DMS53 (cell line): ENCODE data around the gene KDM1B.

ENCODE experiments used
- DNase-seq: peaks from one replicate; lab custom pipeline; 2025; lab: John Stamatoyannopoulos, UW

KDM1B gene

DNA sequence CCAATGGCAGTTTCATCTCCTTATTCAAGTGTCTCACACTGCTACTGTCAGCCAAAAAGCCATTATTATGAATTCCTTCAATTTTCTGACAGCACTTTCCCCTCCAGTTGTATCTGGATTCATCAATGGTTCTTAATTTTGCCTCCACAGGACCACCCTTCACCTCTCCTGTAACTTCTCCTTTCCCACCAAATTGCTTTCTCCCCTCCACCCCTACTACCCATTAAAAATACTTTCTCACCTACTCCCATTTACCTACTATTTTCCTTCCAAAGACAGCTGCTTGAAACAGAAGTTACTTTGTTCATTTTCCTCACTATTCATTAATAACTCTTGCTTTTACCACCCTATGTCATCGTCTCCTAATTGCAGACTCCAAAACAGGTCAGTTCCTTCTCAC, 79.3 kb downstream of the KDM1B start:
- DNase-seq = no peak

DNA sequence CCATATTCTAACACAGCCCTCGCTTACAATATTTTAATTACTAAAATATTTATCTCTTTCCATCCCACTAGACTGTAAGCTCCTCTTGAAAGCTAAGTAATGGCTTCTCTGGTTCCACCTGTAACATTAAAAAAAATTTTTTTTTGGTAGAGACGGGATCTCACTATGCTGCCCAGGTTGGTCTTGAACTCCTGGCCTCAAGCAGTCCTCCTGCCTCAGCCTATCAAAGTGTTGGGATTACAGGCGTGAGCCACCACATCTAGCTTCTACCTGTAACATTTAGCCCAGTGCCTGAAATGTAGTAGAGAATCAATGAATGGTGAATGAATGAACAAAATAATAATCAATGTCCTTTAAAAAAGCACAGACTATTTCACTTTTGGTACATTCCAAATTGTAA, 80.3 kb downstream of the KDM1B start:
- no peak for DNase-seq

- DNase-seq = no peak
These were observed 81.9 kb downstream of the KDM1B start for GRCh38 chr6:18237167-18237566.

GRCh38 chr6:18240230-18240629, 85.0 kb downstream of the KDM1B start:
- no peak for DNase-seq

DNA sequence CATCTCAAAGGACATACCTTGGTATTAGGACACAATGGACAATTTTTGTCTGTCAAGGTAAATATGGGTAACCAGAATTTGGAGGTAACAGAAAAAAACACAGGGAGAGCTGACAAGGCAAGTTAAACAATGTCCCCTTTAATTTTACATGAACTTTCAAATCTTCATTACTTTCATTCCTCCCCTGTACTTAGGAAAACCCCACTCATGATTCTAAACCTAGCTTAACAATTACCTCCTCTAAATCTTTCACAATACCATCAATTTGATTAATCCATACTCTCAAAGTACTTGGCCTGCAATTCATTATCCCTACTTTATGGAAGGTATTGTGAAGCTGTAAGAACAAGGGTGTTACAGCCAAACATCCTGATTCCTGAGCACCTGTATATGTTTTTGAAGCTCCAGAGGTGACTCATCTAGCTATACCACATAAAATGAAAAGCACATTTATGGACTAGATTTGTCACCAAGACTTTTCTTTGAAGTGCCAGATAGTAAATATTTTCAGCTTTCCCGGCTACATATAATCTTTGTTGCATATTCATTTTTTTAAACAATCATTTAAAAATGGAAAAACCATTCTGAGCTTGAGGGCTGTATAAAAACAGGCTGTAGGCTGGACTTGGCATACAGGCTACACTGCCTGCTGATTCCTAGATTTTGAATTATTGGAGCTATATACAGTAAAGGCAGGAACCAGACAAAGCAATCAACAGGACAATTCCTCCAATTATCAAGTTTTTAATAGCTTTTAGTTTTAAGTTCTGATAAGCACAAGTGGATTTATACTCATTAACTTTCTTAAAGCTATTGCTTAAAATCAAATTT, 86.2 kb downstream of the KDM1B start:
- peak; percentile 18 for DNase-seq

GRCh38 chr6:18242062-18242851, 87.0 kb downstream of the KDM1B start:
- DNase-seq = peak; percentile 18

GRCh38 chr6:18243302-18243893, 88.2 kb downstream of the KDM1B start:
- no peak for DNase-seq

GRCh38 chr6:18244251-18244650, 89.0 kb downstream of the KDM1B start:
- no peak for DNase-seq

GRCh38 chr6:18245079-18245478, 89.9 kb downstream of the KDM1B start:
- DNase-seq = no peak

- no peak for DNase-seq
These were observed 90.4 kb downstream of the KDM1B start for GRCh38 chr6:18245642-18246041.

DNA sequence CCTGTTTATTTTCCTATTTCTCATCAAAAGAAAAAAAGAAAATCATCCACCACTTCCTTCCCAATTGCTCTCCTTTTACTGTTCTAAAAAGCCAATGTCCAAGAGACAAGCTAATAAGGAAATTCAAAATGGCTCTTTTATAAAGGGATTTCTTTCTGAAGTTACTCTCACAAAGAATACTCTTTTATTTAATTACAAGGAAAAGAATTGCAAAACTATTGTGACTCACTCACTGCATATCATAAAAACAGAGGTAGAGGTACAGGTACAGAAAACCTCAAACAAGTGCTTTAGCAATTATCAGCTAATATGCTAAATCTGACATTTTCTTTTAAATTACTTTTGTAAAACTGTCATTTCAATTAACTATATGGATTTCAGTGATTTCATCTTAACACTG, 91.0 kb downstream of the KDM1B start:
- DNase-seq = no peak

- DNase-seq = no peak
These were observed 91.8 kb downstream of the KDM1B start for GRCh38 chr6:18247002-18247401.

- no peak for DNase-seq
These were observed 93.5 kb downstream of the KDM1B start for GRCh38 chr6:18248698-18249097.

DNA sequence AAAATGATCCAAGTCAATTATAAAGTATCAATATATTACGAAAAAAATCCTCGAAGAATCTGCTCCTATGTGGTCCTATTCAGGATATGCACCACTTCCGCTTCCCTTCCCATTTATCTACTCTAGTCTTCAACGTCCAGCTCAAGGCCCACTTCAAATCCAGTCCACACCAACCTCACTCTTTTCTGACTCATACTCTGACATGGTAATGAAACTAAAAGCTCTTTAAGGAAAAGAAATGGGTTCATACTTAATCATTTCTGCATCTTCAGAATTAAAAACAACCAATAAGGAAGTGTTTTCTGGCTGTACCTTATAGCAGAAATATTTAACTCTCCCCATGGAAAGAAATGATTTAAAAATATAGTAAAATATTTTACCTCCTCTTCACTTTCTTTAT, 94.0 kb downstream of the KDM1B start:
- no peak for DNase-seq

DNA sequence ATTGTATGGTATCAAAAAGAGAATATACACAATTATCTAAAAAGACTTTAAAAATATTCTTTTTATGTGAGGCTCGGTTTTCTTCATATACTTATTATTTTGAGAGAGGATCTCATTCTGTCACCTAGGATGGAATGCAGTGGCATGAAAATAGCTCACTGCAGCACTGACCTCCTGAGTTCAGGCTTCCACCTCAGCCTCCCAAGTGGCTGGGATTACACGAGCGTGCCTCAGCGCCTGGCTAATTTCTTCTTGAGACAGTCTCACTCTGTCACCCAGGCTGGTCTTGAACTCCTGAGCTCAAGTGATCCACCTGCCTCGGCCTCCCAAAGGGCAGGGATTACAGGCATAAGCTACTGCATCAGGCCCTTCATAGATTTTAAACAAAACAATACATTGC, 98.4 kb downstream of the KDM1B start:
- no peak for DNase-seq

DNA sequence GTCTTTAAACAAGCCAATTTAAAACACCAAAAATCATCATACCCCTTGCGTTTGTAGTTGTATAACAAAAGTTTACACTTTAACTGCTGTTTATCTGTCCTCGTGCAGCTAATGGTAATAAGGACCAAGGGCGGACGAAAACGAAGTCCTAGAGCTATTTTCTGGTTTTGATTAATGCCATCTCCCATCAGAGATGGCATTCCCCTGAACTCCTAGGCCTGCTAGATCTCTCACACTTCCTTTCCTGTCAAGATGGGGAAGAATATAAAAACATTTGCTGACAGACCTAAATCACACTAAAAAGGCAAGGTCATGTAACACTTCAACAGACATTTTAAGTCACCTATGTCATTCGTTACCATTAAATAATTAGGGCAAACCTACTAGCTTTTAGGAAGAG, 99.6 kb downstream of the KDM1B start:
- DNase-seq = no peak

GRCh38 chr6:18259675-18260447, 104.6 kb downstream of the KDM1B start:
- DNase-seq = no peak

DNA sequence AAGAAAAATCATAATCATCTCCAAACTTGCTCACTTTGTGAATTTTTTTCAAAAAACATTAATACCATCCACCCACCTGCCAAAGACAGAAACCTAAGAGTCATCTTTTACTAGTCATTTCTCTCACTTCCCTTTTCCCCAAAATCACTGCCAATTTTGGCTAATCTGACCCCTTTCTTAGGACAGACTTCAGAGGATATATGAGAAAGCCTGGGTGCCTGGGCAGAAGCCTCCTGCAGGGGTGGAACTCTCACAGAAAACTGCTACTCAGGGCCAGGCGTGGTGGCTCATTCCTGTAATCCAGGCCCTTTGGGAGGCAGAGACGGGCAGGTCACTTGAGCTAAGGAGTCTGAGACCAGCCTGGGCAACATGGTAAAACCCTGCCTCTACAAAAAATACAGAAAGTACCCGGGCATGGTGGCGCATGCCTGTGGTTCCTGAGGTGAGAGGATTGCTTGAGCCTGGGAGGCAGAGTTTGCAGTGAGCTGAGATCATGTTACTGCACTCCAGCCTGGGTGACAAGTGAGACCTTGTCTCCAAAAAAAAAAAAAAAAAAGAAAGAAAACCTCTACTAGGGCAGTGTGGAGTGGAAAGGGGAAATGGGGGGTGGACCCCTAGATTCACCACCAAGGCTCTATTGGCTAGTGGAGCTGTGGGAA, 105.4 kb downstream of the KDM1B start:
- no peak for DNase-seq

DNA sequence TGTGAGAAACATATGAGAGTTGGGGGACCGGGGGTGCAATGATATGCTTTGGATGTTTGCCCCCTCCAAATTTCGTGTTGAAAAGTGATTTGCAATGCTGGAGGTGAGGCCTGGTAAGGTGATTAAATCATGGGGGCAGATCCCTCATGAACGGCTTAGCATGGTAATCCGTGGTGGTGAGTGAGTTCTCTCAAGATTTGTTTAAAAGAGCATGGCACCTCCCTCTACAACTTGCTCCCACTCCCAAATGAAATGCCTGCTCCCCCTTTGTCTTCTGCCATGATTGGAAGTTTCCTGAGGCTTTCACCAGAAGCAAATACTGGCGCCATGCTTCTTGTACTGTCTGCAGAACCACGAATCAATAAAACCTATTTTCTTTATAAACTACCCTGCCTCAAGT, 106.7 kb downstream of the KDM1B start:
- no peak for DNase-seq

GRCh38 chr6:18262702-18263417, 107.6 kb downstream of the KDM1B start:
- DNase-seq = peak; percentile 46
